ENCODE measurements around the gene PUM1.

DNA sequence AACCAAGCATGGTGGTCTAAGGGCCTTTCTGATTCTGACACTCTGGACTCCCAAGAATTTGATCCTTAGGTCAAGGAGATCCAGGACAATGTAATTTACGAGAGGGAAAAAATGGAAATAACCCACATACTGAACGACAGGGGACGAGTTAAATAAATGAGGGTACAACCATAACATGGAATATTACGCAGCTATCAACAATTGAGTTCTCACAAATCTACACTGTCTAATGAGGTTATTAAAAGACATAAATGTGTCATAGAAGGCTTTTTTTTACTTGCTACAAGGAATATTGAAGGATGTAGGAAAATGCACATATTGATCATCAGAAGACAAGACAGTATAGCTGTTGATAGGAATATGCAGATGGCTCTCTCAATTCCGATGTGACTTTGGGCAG is 180.8 kb downstream of the PUM1 start:
- TF ChIP-seq, protein P1, sequence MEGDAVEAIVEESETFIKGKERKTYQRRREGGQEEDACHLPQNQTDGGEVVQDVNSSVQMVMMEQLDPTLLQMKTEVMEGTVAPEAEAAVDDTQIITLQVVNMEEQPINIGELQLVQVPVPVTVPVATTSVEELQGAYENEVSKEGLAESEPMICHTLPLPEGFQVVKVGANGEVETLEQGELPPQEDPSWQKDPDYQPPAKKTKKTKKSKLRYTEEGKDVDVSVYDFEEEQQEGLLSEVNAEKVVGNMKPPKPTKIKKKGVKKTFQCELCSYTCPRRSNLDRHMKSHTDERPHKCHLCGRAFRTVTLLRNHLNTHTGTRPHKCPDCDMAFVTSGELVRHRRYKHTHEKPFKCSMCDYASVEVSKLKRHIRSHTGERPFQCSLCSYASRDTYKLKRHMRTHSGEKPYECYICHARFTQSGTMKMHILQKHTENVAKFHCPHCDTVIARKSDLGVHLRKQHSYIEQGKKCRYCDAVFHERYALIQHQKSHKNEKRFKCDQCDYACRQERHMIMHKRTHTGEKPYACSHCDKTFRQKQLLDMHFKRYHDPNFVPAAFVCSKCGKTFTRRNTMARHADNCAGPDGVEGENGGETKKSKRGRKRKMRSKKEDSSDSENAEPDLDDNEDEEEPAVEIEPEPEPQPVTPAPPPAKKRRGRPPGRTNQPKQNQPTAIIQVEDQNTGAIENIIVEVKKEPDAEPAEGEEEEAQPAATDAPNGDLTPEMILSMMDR (IDR thresholded peaks at IDR 0.05; ENCODE audit: insufficient read depth, low read depth, low read length), result no peak
- TF ChIP-seq EZH2 (IDR thresholded peaks at IDR 0.05; ENCODE audit: insufficient read depth, low read length), result no peak

All from astrocyte (in vitro differentiated cells and primary cell).